NB4 (cell line): ENCODE measurements around the gene VIT.

Source experiments
- CTCF ChIP-seq: IDR thresholded peaks from one replicate; pipeline ENCODE4 v1.5.1; 2012; ENCODE audit warnings: low read depth, low read length
- MAX ChIP-seq: IDR thresholded peaks from 2 replicates; pipeline ENCODE4 v1.6.1; 2011; ENCODE audit warnings: low read depth, low read length
- MYC ChIP-seq: IDR thresholded peaks from 2 replicates; pipeline ENCODE4 v1.6.1; 2011; ENCODE audit warnings: low read depth, low read length

DNA sequence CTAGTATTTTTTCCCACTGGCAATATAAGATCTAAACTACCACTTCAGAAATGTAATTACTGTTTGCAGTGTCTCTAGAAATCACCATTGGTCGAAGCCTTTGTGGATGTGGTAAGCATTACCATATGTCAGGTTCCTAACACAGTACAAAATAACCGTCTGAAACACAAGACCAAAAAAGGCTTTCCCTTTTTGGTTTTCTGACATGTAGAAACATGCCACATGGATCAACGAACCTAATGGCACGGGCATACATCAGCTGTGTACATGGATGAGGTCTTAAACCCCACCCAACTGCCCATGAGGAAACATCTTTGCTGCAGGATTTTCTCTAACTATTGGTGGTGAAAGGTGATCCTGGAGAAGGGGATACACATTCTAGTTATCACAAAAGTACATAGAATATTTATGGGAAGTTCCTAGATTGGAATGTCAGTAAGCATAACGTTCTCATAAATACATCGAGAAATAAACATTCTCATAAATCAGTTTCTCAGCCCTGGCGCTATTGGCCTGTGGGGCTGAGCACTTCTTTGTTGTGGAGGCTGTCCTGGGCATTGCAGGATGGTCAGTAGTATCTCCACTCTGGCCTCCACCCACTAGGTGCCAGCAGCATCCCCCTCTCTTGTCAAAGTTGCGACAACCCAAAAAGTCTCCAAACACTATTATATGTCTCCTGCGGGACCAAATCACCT, 9.0 kb downstream of the VIT start:
- TF ChIP-seq CTCF, result peak; percentile 19
- no peak for TF ChIP-seq MAX
- TF ChIP-seq MYC, result no peak
